OCI-LY3 (cell line): Measurements from ENCODE around the gene CEP78.

ENCODE experiments used
- H2AFZ ChIP-seq: fragments of 200-600, 300-600 bp; shearing (Covaris generic); 2 replicates; pipeline ENCODE4 v1.6.0; 2014; ENCODE audit warnings: antibody characterized with exemption, low read depth, low read length
- H3K27ac ChIP-seq: fragments of 200-600, 300-600 bp; sonication (generic); 2 replicates; pipeline ENCODE4 v1.5.1; 2014; ENCODE audit warnings: mild to moderate bottlenecking, low read length, moderate library complexity, mixed read lengths
- H3K27me3 ChIP-seq: fragments of 200-600, 300-600 bp; sonication (generic); 2 replicates; pipeline ENCODE4 v1.6.1; 2014; ENCODE audit warnings: low read depth, low read length, mixed read lengths
- H3K36me3 ChIP-seq: fragments of 200-600, 300-600 bp; sonication (generic); replicated peaks from 2 replicates; pipeline ENCODE3; 2014; ENCODE audit warnings: low read depth, low read length, mixed read lengths
- H3K4me1 ChIP-seq: fragments of 300-600, 200-600 bp; sonication (generic); 2 replicates; pipeline ENCODE4 v1.6.1; 2014; ENCODE audit warnings: low read length, mixed read lengths
- H3K4me2 ChIP-seq: fragments of 200-600, 300-600 bp; sonication (generic); 2 replicates; pipeline ENCODE4 v1.6.1; 2014; ENCODE audit warnings: low read length, mixed read lengths
- H3K4me3 ChIP-seq: fragments of 300-600, 200-600 bp; sonication (generic); 2 replicates; pipeline ENCODE4 v1.5.1; 2014; ENCODE audit warnings: antibody characterized with exemption, mild to moderate bottlenecking, low read length, moderate library complexity
- H3K79me2 ChIP-seq: fragments of 300-600, 200-600 bp; shearing (Covaris generic); 2 replicates; pipeline ENCODE4 v1.6.1; 2014; ENCODE audit warnings: mild to moderate bottlenecking, low read length, mixed read lengths
- H3K9ac ChIP-seq: fragments of 300-600, 200-600 bp; shearing (Covaris generic); 2 replicates; pipeline ENCODE4 v1.6.0; 2014; ENCODE audit warnings: mild to moderate bottlenecking, low read length, moderate library complexity
- H3K9me3 ChIP-seq: fragments of 200-600, 300-600 bp; shearing (Covaris generic); 2 replicates; pipeline ENCODE4 v1.6.1; 2014; ENCODE audit warnings: low read length, mixed read lengths; ENCODE audit not compliant: insufficient read depth
- H4K20me1 ChIP-seq: fragments of 200-600, 300-600 bp; sonication (generic); 2 replicates; pipeline ENCODE4 v1.6.1; 2016; ENCODE audit warnings: low read length, mixed read lengths; ENCODE audit not compliant: insufficient read depth
- EZH2phosphoT487 ChIP-seq: fragments of 200-600 bp; shearing (Covaris generic); IDR thresholded peaks from 2 replicates; pipeline ENCODE4 v1.6.1; 2018; ENCODE audit warnings: antibody characterized with exemption, mixed run types, low read depth
- TF ChIP-seq, protein P1 (sequence below): fragments of 200-600, 300-600 bp; sonication (generic); IDR thresholded peaks from 2 replicates; pipeline ENCODE4 v1.5.1; 2014; ENCODE audit warnings: antibody characterized with exemption, low read length, low read depth

Gene CEP78

DNA sequence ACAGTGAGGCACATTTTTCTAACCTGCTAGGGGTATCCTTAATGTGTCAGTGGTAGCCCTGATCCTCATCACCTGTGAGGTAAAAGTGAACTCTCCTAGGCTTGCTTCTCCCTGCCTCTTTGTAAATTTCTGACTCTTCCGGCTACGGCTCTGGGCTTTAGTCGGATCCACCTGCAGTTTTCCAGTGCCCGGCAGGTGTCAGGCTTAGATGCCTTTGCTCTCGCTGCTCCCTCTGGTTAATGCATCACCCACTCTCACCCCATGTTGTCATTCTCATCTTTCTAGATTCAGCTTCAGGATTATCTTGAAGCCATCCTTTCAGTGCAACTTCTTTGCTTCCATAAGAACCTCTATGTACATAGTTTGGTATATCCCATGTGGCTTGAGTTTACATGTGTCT is 3.6 kb downstream of the CEP78 start:
- Histone ChIP-seq H3K4me2 (no peak overlapping the region), H3K4me3 (no peak overlapping the region), H3K27ac (no peak overlapping the region), H4K20me1 (no peaks in the 10 kb centered on the region), H3K9me3 (no peaks in the 10 kb centered on the region), H2AFZ (no peak overlapping the region), H3K9ac (no peak overlapping the region), H3K36me3 (peaks cover 16% of the 10 kb centered on the region), H3K27me3 (no peaks in the 10 kb centered on the region), H3K4me1 (peaks cover 9% of the 10 kb centered on the region), H3K79me2 (peaks cover 23% of the 10 kb centered on the region)
- TF ChIP-seq, protein P1, sequence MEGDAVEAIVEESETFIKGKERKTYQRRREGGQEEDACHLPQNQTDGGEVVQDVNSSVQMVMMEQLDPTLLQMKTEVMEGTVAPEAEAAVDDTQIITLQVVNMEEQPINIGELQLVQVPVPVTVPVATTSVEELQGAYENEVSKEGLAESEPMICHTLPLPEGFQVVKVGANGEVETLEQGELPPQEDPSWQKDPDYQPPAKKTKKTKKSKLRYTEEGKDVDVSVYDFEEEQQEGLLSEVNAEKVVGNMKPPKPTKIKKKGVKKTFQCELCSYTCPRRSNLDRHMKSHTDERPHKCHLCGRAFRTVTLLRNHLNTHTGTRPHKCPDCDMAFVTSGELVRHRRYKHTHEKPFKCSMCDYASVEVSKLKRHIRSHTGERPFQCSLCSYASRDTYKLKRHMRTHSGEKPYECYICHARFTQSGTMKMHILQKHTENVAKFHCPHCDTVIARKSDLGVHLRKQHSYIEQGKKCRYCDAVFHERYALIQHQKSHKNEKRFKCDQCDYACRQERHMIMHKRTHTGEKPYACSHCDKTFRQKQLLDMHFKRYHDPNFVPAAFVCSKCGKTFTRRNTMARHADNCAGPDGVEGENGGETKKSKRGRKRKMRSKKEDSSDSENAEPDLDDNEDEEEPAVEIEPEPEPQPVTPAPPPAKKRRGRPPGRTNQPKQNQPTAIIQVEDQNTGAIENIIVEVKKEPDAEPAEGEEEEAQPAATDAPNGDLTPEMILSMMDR = no peak
- TF ChIP-seq EZH2phosphoT487 = no peak

DNA sequence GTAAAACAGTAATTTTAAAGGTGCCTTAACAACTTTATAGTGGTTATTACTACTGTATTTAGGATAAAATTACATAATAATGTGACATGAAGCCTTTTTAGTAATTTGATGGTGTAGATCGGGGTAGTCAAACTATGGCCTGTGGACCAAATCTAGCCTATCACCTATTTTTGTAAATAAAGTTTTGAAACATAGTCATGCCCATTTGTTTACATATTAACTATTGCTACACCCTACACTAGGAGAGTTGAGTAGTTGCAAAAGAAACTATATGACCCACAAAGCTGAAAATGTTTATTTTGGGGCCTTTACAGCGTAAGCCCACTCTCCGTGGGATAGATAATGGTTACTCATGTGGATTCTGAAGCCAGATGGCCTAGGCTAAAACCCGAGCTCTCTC is 6.2 kb downstream of the CEP78 start:
- TF ChIP-seq, protein P1 = no peak
- no peak for TF ChIP-seq EZH2phosphoT487

DNA sequence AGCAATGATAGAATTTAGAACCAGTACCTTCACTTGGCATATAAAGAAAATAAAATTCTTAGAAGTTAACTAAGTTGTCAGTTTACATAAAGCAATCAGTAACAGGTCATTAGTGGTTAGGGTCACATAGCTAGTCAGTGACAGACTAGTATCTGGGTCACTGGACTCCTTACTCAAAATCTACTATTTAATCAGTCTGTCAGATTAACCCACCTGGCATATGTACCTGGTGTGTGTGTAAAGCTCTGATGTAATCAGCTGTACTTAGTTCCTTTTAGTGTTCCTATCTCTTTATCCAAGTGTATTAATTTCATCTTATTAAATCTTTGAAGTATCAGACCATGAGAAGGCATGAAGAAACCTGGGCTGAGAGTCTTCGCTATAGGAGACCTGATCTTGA is 7.3 kb downstream of the CEP78 start:
- H2AFZ ChIP-seq = no peak overlapping the region
- no peak overlapping the region for H3K9ac ChIP-seq
- no peak overlapping the region for H3K4me2 ChIP-seq
- H3K27ac ChIP-seq = no peak overlapping the region
- peaks cover 6% of the 10 kb centered on the region for H3K79me2 ChIP-seq
- H3K4me1 ChIP-seq = no peaks in the 10 kb centered on the region
- H4K20me1 ChIP-seq = no peaks in the 10 kb centered on the region
- no peak overlapping the region for H3K4me3 ChIP-seq
- TF ChIP-seq, protein P1 = no peak
- TF ChIP-seq EZH2phosphoT487 = no peak
- H3K27me3 ChIP-seq = no peaks in the 10 kb centered on the region
- peaks cover 20% of the 10 kb centered on the region for H3K36me3 ChIP-seq
- H3K9me3 ChIP-seq = no peaks in the 10 kb centered on the region

More for the DNA sequence above, 6.2 kb downstream of the CEP78 start:
- peaks cover 4% of the 10 kb centered on the region for H3K4me1 ChIP-seq
- no peak overlapping the region for H2AFZ ChIP-seq
- H3K9me3 ChIP-seq = no peaks in the 10 kb centered on the region
- peaks cover 22% of the 10 kb centered on the region for H3K36me3 ChIP-seq
- H3K9ac ChIP-seq = no peak overlapping the region
- H3K4me2 ChIP-seq = no peak overlapping the region
- no peaks in the 10 kb centered on the region for H3K27me3 ChIP-seq
- no peak overlapping the region for H3K4me3 ChIP-seq
- H3K79me2 ChIP-seq = peaks cover 15% of the 10 kb centered on the region
- no peak overlapping the region for H3K27ac ChIP-seq
- H4K20me1 ChIP-seq = no peaks in the 10 kb centered on the region

DNA sequence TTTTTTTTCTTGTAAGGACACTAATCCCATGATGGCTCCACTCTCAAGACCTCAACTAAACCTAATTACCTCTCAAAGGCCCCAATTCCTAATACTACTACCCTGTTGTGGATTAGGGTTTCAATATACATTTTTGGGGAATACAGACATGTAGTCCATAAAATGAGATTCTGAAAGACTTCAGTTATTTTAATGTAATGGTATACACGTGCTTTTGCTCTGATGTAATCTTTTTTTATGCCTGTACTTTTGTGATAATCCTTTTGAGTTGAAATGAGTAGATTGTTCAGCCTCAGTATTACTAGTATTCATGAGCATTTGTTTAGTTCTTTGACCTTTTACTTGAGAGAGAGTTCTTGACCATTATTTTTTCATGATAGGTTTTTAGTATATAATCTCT is 9.5 kb downstream of the CEP78 start:
- Histone ChIP-seq H2AFZ (no peak overlapping the region), H3K36me3 (peaks cover 23% of the 10 kb centered on the region), H3K4me3 (no peak overlapping the region), H3K79me2 (no peaks in the 10 kb centered on the region), H3K9me3 (no peaks in the 10 kb centered on the region), H3K27ac (no peak overlapping the region), H3K9ac (no peak overlapping the region), H3K4me2 (no peak overlapping the region), H3K4me1 (no peaks in the 10 kb centered on the region), H4K20me1 (no peaks in the 10 kb centered on the region), H3K27me3 (no peaks in the 10 kb centered on the region)
- TF ChIP-seq, protein P1 = no peak
- no peak for TF ChIP-seq EZH2phosphoT487
